ENCODE measurements around the gene PIGZ. TPM values are rescaled to one million over a fixed set of nuclear protein-coding genes. Genes with fewer than 3 reads are reported as not detected.

The PIGZ gene
- total RNA-seq, 1 experiment from 2014 or later = 10.1 TPM

GRCh38 chr3:197001972-197002700, 33.5 kb upstream of the PIGZ start:
- DNase-seq (ENCODE audit: low spot score) = no peak

- no peak for DNase-seq (ENCODE audit: low spot score)
Measured at GRCh38 chr3:197001106-197001971, 32.7 kb upstream of the PIGZ start.

GRCh38 chr3:197000211-197000610, 31.6 kb upstream of the PIGZ start:
- DNase-seq (ENCODE audit: low spot score) = no peak

GRCh38 chr3:196998966-196999760, 30.5 kb upstream of the PIGZ start:
- DNase-seq (ENCODE audit: low spot score) = no peak

GRCh38 chr3:196997311-196997710, 28.7 kb upstream of the PIGZ start:
- no peak for DNase-seq (ENCODE audit: low spot score)

GRCh38 chr3:196996454-196997265, 28.0 kb upstream of the PIGZ start:
- DNase-seq (ENCODE audit: low spot score) = no peak

- DNase-seq (ENCODE audit: low spot score) = no peak
Measured at GRCh38 chr3:196995646-196996355, 27.2 kb upstream of the PIGZ start.

- DNase-seq (ENCODE audit: low spot score) = no peak
Measured at GRCh38 chr3:196995027-196995426, 26.4 kb upstream of the PIGZ start.

- no peak for DNase-seq (ENCODE audit: low spot score)
Measured at GRCh38 chr3:196994056-196994455, 25.4 kb upstream of the PIGZ start.

- DNase-seq (ENCODE audit: low spot score) = no peak
Measured at GRCh38 chr3:196992461-196993065, 23.9 kb upstream of the PIGZ start.

GRCh38 chr3:196991581-196992460, 23.2 kb upstream of the PIGZ start:
- no peak for DNase-seq (ENCODE audit: low spot score)

GRCh38 chr3:196990601-196991007, 22.0 kb upstream of the PIGZ start:
- no peak for DNase-seq (ENCODE audit: low spot score)

GRCh38 chr3:196989721-196990262, 21.2 kb upstream of the PIGZ start:
- DNase-seq (ENCODE audit: low spot score) = no peak

- peak; percentile 38 for DNase-seq (ENCODE audit: low spot score)
Measured at GRCh38 chr3:196988241-196989029, 19.8 kb upstream of the PIGZ start.

- no peak for DNase-seq (ENCODE audit: low spot score)
Measured at GRCh38 chr3:196987022-196987421, 18.4 kb upstream of the PIGZ start.

- DNase-seq (ENCODE audit: low spot score) = no peak
Measured at GRCh38 chr3:196985954-196986885, 17.6 kb upstream of the PIGZ start.

GRCh38 chr3:196985298-196985697, 16.7 kb upstream of the PIGZ start:
- no peak for DNase-seq (ENCODE audit: low spot score)
